SK-MEL-5 (cell line): ENCODE results near the gene PLAGL2. TPM values are rescaled to one million over a fixed set of nuclear protein-coding genes. Genes with fewer than 3 reads are reported as not detected.

Experiments
- DNase-seq: peaks from one replicate; pipeline ENCODE4 v3.0.0-alpha.2; 2016; ENCODE audit warnings: low read depth, low spot score
- in situ Hi-C: cut with HindIII; loops from 2 replicates; pipeline ENCODE4 v1.10.0; 2016; ENCODE audit warnings: low sequenced_read_pairs, high pct_unique_total_duplicates, low pct_unique_long_range_greater_than_20kb
- total RNA-seq: library from RNA; depleted of rRNA; stranded (reverse); fragments of >200 nt; shearing (Covaris generic); gene quantifications from 2 replicates; pipeline ENCODE4 v1.2.3, GENCODE V29; 2014

PLAGL2 gene
- total RNA-seq, 1 experiment from 2014 or later, result 4.1 TPM

DNA sequence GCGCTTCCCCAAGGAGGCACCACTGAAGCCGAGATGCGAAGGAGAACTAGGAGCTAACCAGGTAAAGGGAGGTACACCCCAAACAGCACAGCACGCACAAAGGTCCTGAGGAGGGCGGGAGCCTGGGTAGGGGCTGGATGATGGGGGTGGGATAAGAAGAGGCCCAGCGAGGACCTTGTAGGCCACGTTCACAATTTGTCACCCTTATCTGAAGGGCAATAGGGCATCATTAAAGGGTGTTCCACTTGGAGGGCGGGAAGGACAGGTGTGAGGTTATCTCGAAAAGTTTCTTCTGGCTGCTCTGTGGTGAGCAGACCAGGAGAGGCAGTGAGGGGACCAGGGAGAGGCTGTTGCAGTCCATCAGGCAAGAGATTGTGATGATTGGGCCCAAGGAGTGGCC is 25.7 kb upstream of the PLAGL2 start:
- in situ Hi-C loops, result no loop called here
- DNase-seq, result no peak

DNA sequence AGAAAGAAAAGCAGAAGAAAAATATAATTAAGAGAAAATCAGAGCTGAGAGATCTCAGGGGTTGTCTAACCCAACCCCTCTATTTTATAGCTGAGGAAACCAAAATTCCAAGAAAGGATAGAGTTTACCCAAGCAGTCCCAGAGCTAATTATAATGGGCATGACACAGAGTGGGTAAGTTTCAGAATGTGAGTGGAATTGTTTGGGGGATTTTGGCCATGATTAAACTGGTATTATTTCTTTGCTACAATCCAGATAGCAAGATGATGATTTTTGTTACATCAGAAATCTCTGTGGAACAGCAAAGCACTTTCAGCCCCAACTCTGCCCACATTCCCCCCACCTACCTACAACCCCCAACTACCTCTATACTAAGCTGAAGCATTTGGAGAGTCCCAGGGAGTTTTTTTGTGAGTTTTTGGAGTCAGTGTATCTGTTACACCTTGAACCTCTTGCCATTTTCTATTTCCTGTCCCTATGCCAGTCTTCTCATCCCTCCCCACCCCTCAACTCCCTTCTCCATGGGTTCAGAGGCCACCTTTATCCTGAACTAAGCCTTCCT is 24.9 kb upstream of the PLAGL2 start:
- in situ Hi-C loops, result no loop called here
- DNase-seq, result no peak

- no peak for DNase-seq
- in situ Hi-C loops, result no loop called here
Observed at GRCh38 chr20:32231847-32232246, 24.3 kb upstream of the PLAGL2 start.

DNA sequence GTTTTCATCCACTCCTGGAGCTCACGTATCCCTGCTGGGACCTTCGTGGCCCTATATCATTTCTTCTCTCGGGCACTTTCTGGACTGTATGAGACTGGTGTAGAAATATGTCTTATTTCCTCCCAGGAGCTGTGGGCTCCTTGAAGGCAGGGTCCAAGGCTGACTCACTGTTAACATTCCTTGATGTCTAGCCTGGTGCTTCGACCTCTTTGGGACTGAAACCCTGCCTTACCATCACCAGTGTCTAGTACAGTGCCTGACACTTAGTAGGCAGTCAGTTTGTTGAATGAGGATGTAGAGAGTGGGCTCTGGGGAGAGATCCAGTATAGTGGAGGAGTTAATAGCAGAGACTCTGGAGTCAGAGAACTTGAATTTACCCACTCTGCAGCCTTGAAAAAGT is 23.7 kb upstream of the PLAGL2 start:
- no peak for DNase-seq
- in situ Hi-C loops, result no loop called here

DNA sequence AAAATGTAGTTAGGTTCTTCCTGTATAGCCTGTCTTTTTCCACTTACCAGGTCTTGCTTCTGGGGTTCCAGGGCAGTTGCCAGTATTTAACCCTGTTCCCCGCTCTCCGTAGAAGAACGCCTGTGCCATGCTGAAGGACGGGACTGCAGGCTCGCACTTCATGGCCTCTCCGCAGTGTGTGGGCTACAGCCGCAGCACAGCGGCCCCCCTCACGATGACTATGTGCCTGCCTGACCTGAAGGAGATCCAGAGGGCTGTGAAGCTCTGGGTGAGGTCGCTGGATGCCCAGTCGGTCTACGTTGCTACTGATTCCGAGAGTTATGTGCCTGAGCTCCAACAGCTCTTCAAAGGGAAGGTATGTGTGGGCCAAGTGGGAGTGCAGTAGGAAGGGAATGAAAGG is 23.2 kb upstream of the PLAGL2 start:
- in situ Hi-C loops, result no loop called here
- DNase-seq, result no peak

GRCh38 chr20:32229251-32229747 is 21.8 kb upstream of the PLAGL2 start:
- DNase-seq, result no peak
- in situ Hi-C loops, result no loop called here

GRCh38 chr20:32227744-32228688 is 20.5 kb upstream of the PLAGL2 start:
- in situ Hi-C loops, result no loop called here
- DNase-seq, result no peak

DNA sequence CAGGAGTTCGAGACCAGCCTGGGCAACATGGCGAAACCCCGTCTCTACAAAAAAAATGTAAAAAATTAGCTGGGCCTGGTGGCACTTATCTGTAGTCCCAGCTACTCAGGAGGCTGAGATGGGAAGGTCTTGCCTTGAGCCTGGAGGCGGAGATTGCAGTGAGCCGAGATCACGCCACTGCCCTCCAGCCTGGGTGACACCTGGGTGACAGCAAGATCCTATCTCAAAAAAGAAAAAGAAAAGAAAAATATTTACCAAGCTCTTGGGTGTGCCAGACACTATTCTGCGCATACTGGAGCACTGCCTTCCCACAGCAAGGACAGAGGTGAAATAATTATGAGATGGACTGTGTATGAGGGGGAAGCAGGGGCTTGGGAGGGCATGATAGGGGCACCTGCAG is 19.8 kb upstream of the PLAGL2 start:
- no peak for DNase-seq
- in situ Hi-C loops, result no loop called here

DNA sequence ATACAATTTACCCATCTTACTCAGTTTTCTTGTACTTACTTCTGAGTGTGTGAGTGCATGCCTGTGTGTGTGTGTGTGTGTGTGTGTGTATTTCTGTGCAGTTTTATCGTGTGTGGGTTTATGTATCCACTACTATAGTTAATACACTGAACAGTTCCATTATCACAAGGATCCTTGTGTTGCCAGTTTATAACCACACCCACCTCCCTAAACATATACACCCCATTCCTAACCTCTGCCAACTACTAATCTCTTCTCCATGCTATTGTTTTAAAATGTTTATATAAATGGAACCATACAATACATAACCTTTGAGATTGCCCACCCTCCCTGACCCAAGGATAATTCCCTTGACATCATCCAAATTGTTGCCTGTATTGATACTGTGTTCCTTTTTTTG is 18.8 kb upstream of the PLAGL2 start:
- in situ Hi-C loops, result no loop called here
- no peak for DNase-seq

- in situ Hi-C loops, result no loop called here
- no peak for DNase-seq
Observed at GRCh38 chr20:32224463-32224862, 16.9 kb upstream of the PLAGL2 start.

DNA sequence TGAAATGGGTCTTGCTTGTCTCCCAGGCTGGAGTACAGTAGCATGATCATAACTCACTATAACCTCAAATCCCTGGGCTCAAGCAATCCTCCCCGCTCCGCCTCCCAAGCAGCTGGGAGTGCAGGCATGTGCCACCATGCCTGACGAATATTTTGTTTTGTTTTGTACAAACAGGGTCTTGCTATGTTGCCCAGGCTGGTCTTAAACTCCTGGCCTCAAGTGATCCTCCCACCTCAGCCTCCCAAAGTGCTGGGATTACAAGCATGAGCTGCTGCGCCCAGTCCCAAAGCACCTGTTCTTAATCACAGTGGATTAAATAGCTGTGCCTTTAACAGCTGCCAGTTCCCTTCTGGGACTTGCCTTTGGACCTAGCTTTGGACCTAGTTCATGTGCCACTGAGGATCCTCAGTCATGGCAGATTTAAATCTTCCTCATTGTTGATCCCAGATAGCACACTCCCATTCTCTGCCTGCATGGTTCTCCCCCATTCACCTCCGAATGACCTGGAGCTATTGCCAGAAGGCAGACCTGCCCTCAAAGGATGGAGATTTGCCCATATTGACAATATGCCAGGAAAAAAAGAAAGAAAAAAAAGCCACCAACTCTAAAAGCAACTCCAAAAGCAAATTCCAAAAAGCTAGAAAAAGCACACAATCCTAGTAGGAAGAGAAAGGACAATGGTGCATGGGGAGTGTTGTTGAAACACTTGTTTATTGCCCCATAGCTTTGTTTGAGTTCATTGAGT is 10.8 kb upstream of the PLAGL2 start:
- DNase-seq, result no peak
- in situ Hi-C loops, result no loop called here

DNA sequence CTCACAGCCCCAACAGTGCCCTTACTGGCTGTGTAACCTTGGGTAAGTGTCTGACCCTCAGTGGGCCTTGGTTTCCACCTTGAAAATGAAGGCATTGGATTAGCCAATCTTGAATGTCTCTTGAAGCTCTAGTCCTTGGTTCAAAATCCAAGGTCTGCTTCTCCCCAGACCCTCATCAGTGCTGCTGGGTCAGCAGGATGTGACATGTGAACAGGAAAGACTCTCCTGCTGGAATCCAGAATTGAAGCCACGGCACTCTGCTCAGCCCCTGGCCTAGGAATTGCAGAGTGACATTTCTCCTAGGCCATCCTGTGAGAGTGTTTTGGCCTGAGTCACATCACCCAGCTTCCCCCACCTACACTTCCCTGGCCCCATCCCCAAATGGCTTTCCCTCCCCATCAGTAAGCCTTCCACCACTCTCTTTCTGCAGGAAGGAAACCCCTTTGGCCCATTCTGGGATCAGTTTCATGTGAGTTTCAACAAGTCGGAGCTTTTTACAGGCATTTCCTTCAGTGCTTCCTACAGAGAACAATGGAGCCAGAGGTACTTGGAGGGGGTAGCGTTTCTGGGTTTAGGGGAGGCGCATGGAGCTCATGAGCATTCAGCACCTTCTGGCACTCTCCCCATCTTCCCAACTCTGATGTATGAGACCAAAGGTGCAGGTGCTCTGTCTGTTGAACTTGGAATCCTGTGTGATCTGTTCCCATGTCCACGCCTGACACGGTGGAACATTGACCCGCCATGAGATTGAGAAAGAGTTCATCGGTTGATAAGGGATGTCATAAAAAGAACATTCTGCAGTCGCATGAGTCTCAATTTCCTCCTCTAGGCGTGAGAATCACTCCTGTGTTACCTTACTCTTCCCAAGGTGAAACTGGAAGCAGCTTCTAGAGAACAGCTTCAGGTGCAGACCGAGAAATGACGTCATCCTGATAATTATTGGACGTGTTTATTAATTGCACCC is 8.9 kb upstream of the PLAGL2 start:
- in situ Hi-C loops, result no loop called here
- DNase-seq, result no peak

DNA sequence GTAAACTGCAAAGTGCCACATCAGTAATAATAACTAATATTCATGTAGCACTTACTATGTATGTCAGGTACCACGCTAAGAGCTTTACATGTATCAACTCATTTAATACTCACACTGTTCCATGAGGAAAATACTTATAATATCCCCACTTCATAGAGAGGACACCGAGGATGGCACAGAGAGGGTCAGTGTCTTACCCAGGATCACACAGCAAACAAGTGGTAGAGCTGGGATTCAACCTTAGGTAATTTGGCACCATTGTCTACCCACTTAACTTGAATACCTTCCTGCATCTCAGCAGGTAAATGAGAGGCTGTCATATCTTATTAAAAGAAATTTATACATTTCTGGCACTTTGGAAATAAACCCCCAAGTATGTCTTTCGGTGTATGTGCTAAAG is 8.2 kb upstream of the PLAGL2 start:
- no peak for DNase-seq
- in situ Hi-C loops, result no loop called here

GRCh38 chr20:32215147-32215546 is 7.6 kb upstream of the PLAGL2 start:
- no peak for DNase-seq
- in situ Hi-C loops, result no loop called here

DNA sequence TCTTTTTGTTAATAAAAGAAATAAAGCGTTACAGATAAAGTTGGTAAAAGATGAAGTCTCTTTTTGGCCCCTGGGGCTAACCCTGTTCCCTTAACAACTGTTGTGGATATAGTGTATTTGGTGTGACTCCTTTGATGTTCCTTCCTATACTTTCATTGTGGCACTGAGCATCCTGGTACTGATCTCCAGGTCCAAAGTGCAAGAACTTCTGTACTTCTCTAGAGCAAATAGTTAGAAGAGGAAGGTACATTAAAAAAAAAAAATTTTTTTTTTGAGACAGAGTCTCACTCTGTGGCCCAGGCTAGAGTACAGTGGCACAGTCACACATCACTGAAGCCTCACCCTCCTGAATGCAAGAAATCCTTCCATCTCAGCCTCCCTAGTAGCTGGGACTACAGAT is 6.3 kb upstream of the PLAGL2 start:
- in situ Hi-C loops, result no loop called here
- DNase-seq, result no peak

- no peak for DNase-seq
- in situ Hi-C loops, result no loop called here
Observed at GRCh38 chr20:32209850-32210605, 2.5 kb upstream of the PLAGL2 start.
